ENCODE data around the gene GLRX5. TPM values are rescaled to one million over a fixed set of nuclear protein-coding genes. Genes with fewer than 3 reads are reported as not detected.

GLRX5 gene
- total RNA-seq, 2 experiments from 2014 or later: 11.3 to 11.9 TPM

- Mint-ChIP-seq H3K36me3 (ENCODE audit: low read depth) (peaks cover 23% of the 10 kb centered on the region), H3K4me3 (no peak overlapping the region), H3K9me3 (no peaks in the 10 kb centered on the region), H3K4me1 (ENCODE audit: low read depth) (no peaks in the 10 kb centered on the region), H3K27me3 (no peaks in the 10 kb centered on the region), H3K27ac (no peak overlapping the region)
- H3K4me3 ChIP-seq (ENCODE audit: low read length): no peak overlapping the region
- H3K27ac ChIP-seq (ENCODE audit: low read depth in 1 of 2, low read length in 2 of 2): no peak overlapping the region
- intact Hi-C loops (cut with DNase I, micrococcal nuclease): no loop called here
- ChIA-PET POLR2A (no interaction called here), CTCF (interaction anchor here (1.1 kb wide), 1 partner anchor 22 kb away, joined by 3 read pairs; no protein-coding TSS in a partner anchor)
- ATAC-seq (ENCODE audit: poor library complexity): no peak
- H3K27me3 ChIP-seq (ENCODE audit: control insufficient read depth in 1 of 2, insufficient read depth in 2 of 2, low read length in 2 of 2): no peaks in the 10 kb centered on the region
- no peak for TF ChIP-seq CTCF (IDR thresholded peaks at IDR 0.05)
- DNase-seq: no peak
- H3K4me1 ChIP-seq (ENCODE audit: insufficient read depth, low read length): no peaks in the 10 kb centered on the region
- no peaks in the 10 kb centered on the region for H3K9me3 ChIP-seq (ENCODE audit: control insufficient read depth in 1 of 2, insufficient read depth in 1 of 2, low read length in 2 of 2)
- peaks cover under 1% of the 10 kb centered on the region for H3K36me3 ChIP-seq (ENCODE audit: insufficient read depth, low read length)
Observed at GRCh38 chr14:95549656-95550585, 15.1 kb downstream of the GLRX5 start.

DNA sequence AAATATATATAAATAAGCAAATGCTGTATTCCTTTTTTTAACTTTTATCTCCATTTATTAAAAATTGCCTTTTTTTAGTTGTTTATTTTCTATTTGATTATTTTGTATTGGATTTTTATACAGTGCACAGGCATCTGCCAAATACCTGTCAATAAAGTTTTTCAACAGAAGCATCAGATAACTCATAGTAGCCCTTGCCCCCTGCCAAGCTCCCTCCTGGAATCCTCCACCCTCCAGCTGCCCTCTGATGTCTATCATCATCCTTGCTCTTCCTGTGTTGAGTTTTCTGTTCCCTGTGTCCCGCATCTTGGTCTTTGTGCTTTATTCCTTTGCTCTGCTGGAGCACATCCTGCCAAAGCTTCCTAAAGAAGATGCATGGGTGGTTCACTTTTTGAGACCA, 16.6 kb downstream of the GLRX5 start:
- Histone ChIP-seq H3K36me3 (ENCODE audit: insufficient read depth, low read length) (no peaks in the 10 kb centered on the region), H3K27me3 (ENCODE audit: control insufficient read depth in 1 of 2, insufficient read depth in 2 of 2, low read length in 2 of 2) (no peaks in the 10 kb centered on the region), H3K4me3 (ENCODE audit: low read length) (no peak overlapping the region), H3K9me3 (ENCODE audit: control insufficient read depth in 1 of 2, insufficient read depth in 1 of 2, low read length in 2 of 2) (no peaks in the 10 kb centered on the region), H3K27ac (ENCODE audit: low read depth in 1 of 2, low read length in 2 of 2) (no peak overlapping the region), H3K4me1 (ENCODE audit: insufficient read depth, low read length) (no peaks in the 10 kb centered on the region)
- intact Hi-C loops (cut with DNase I, micrococcal nuclease): no loop called here
- TF ChIP-seq CTCF (IDR thresholded peaks at IDR 0.05): no peak
- Mint-ChIP-seq H3K4me3 (no peak overlapping the region), H3K27me3 (no peaks in the 10 kb centered on the region), H3K36me3 (ENCODE audit: low read depth) (peaks cover 8% of the 10 kb centered on the region), H3K27ac (no peak overlapping the region), H3K4me1 (ENCODE audit: low read depth) (no peaks in the 10 kb centered on the region), H3K9me3 (no peaks in the 10 kb centered on the region)
- ATAC-seq (ENCODE audit: poor library complexity) (no peak), DNase-seq (no peak)
- ChIA-PET CTCF (interaction anchor here (1.0 kb wide), 1 partner anchor 109 kb away, joined by 3 read pairs; no protein-coding TSS in a partner anchor), POLR2A (no interaction called here)

GRCh38 chr14:95553141-95553540, 18.3 kb downstream of the GLRX5 start:
- intact Hi-C loops (cut with DNase I, micrococcal nuclease): no loop called here
- H3K27ac Mint-ChIP-seq: no peak overlapping the region
- TF ChIP-seq CTCF (IDR thresholded peaks at IDR 0.05): no peak
- ATAC-seq (ENCODE audit: poor library complexity) (no peak), DNase-seq (no peak)
- H3K4me1 Mint-ChIP-seq (ENCODE audit: low read depth): no peaks in the 10 kb centered on the region
- H3K4me3 ChIP-seq (ENCODE audit: low read length): no peak overlapping the region
- no peaks in the 10 kb centered on the region for H3K9me3 ChIP-seq (ENCODE audit: control insufficient read depth in 1 of 2, insufficient read depth in 1 of 2, low read length in 2 of 2)
- no peaks in the 10 kb centered on the region for H3K36me3 ChIP-seq (ENCODE audit: insufficient read depth, low read length)
- H3K4me3 Mint-ChIP-seq: no peak overlapping the region
- no peaks in the 10 kb centered on the region for H3K9me3 Mint-ChIP-seq
- ChIA-PET POLR2A (no interaction called here), CTCF (no interaction called here)
- H3K4me1 ChIP-seq (ENCODE audit: insufficient read depth, low read length): no peaks in the 10 kb centered on the region
- peaks cover 7% of the 10 kb centered on the region for H3K36me3 Mint-ChIP-seq (ENCODE audit: low read depth)
- H3K27ac ChIP-seq (ENCODE audit: low read depth in 1 of 2, low read length in 2 of 2): no peak overlapping the region
- H3K27me3 Mint-ChIP-seq: no peaks in the 10 kb centered on the region
- no peaks in the 10 kb centered on the region for H3K27me3 ChIP-seq (ENCODE audit: control insufficient read depth in 1 of 2, insufficient read depth in 2 of 2, low read length in 2 of 2)

All from CD4-positive, alpha-beta T cell (primary cell).